HFFc6 (cell line): ENCODE data around the gene KRTAP19-4. TPM values are rescaled to one million over a fixed set of nuclear protein-coding genes. Genes with fewer than 3 reads are reported as not detected.
"Not testable (repeated sequence)": the region's sequence is repeated elsewhere in the genome, so short reads cannot be mapped to it uniquely, and the experiment has no call there.

Experiments used
- DNase-seq: peaks from one replicate; pipeline ENCODE4 v3.0.0-alpha.2; 2018
- H3K27ac Mint-ChIP-seq: 2 replicates; pipeline ENCODE4 v1.8.0; 2020; ENCODE audit warnings: mild to moderate bottlenecking, mixed read lengths
- H3K27me3 Mint-ChIP-seq: 2 replicates; pipeline ENCODE4 v1.8.0; 2021; ENCODE audit warnings: mild to moderate bottlenecking, moderate library complexity, mixed read lengths; ENCODE audit not compliant: insufficient read depth
- H3K36me3 Mint-ChIP-seq: 2 replicates; pipeline ENCODE4 v1.8.0; 2021; ENCODE audit warnings: low read depth, mixed read lengths
- H3K4me1 Mint-ChIP-seq: 2 replicates; pipeline ENCODE4 v1.8.0; 2020; ENCODE audit warnings: low read depth, mixed read lengths
- H3K4me3 Mint-ChIP-seq: 2 replicates; pipeline ENCODE4 v1.8.0; 2020; ENCODE audit warnings: mild to moderate bottlenecking, moderate library complexity, mixed read lengths
- H3K9me3 Mint-ChIP-seq: 2 replicates; pipeline ENCODE4 v1.8.0; 2020; ENCODE audit warnings: mild to moderate bottlenecking, mixed read lengths
- CTCF ChIP-seq: fragments of 200-600 bp; sonication (generic); IDR thresholded peaks from 2 replicates; pipeline ENCODE4 v1.5.0; 2021; ENCODE audit warnings: antibody characterized with exemption, mild to moderate bottlenecking
- long read RNA-seq: library from polyadenylated mRNA; unstranded; transcript quantifications from one replicate; pipeline ENCODE4 v2.0.0, GENCODE V29; 2019
- total RNA-seq, 6 experiments: library from RNA; stranded (reverse); fragmentation: NEBNext Ultra II Directional; extraction: Animal tissue kit (Norgen Biotek cat#: 25700); gene quantifications; 2 replicates in 1 of 6; 3 replicates in 5 of 6; pipeline ENCODE4 v1.2.3, GENCODE V29; 2021

The KRTAP19-4 gene
- total RNA-seq = not detected
- long read RNA-seq = 0 reads

GRCh38 chr21:30497065-30497464 is at the start of gene KRTAP19-4:
KRTAP19-4 (minus strand) TSS chr21:30497165; CDS start chr21:30497110, 55 bp downstream.
- peaks cover 29% of the 10 kb centered on the region for H3K9me3 Mint-ChIP-seq
- H3K36me3 Mint-ChIP-seq = no peaks in the 10 kb centered on the region; the same call in 1 of the 2 replicates
- no peak for DNase-seq
- no peaks in the 10 kb centered on the region for H3K27me3 Mint-ChIP-seq
- TF ChIP-seq CTCF = no peak
- no peak within 1 kb of the TSS for H3K4me3 Mint-ChIP-seq
- H3K27ac Mint-ChIP-seq = no peak within 1 kb of the TSS
- H3K4me1 Mint-ChIP-seq = no peaks in the 10 kb centered on the region

- H3K36me3 Mint-ChIP-seq = no peaks in the 10 kb centered on the region; the same call in 1 of the 2 replicates
- no peaks in the 10 kb centered on the region for H3K27me3 Mint-ChIP-seq
- H3K27ac Mint-ChIP-seq = no peak within 1 kb of the TSS
- no peak for DNase-seq
- H3K9me3 Mint-ChIP-seq = peaks cover 29% of the 10 kb centered on the region
- TF ChIP-seq CTCF = no peak
- H3K4me1 Mint-ChIP-seq = no peaks in the 10 kb centered on the region
- H3K4me3 Mint-ChIP-seq = no peak within 1 kb of the TSS
Measured at GRCh38 chr21:30541764-30542163, 44.8 kb upstream of the KRTAP19-4 start, which contains the start of gene KRTAP19-6. KRTAP19-6 (minus strand) TSS chr21:30541864; CDS start chr21:30541833, 31 bp downstream.

GRCh38 chr21:30518876-30519275 is 21.9 kb upstream of the KRTAP19-4 start:
- DNase-seq = no peak
- Mint-ChIP-seq H3K4me3 (no peak overlapping the region), H3K36me3 (peaks cover 12% of the 10 kb centered on the region; the same call in 1 of the 2 replicates), H3K9me3 (peaks cover 29% of the 10 kb centered on the region), H3K27me3 (no peaks in the 10 kb centered on the region), H3K4me1 (no peaks in the 10 kb centered on the region), H3K27ac (no peak overlapping the region)
- no peak for TF ChIP-seq CTCF

- Mint-ChIP-seq H3K9me3 (peaks cover 40% of the 10 kb centered on the region), H3K27me3 (no peaks in the 10 kb centered on the region), H3K4me3 (no peak overlapping the region), H3K27ac (no peak overlapping the region), H3K36me3 (peaks cover 12% of the 10 kb centered on the region; the same call in 1 of the 2 replicates), H3K4me1 (no peaks in the 10 kb centered on the region)
- DNase-seq = no peak
- no peak for TF ChIP-seq CTCF
Measured at GRCh38 chr21:30515681-30516080, 18.7 kb upstream of the KRTAP19-4 start.

- peaks cover 59% of the 10 kb centered on the region for H3K9me3 Mint-ChIP-seq
- H3K36me3 Mint-ChIP-seq, DNase-seq, H3K4me1 Mint-ChIP-seq, H3K27ac Mint-ChIP-seq, H3K4me3 Mint-ChIP-seq, H3K27me3 Mint-ChIP-seq: not testable (repeated sequence)
- TF ChIP-seq CTCF = 0 out of 2 replicates have a peak, but pooled peaks have one; percentile 10
Measured at GRCh38 chr21:30505621-30506205, 8.7 kb upstream of the KRTAP19-4 start.
